K562 (cell line): Measurements from ENCODE around the gene PLA2G4D. TPM values are rescaled to one million over a fixed set of nuclear protein-coding genes. Genes with fewer than 3 reads are reported as not detected.

Experiments
- ATAC-seq: fragments of 200-7000 bp; cut with Tn5 transposase; 3 replicates; pipeline ENCODE4 v1.9.1; 2020; ENCODE audit warnings: moderate library complexity
- BruUV-seq: library from RNA; stranded (reverse); fragments of 400-500 nt; replicated peaks from 2 replicates; lab custom pipeline; 2021; lab: Mats Ljungman, UMichigan
- CTCF ChIA-PET: fragments of 300-600 bp; formaldehyde crosslinking; extraction: SDS; loops from one replicate; lab custom pipeline; 2021; ENCODE audit warnings: low intra/inter-chr PET ratio; lab: Yijun Ruan, JAX
- POLR2A ChIA-PET: fragments of 300-600, 350-650 bp; sonication (Branson Sonifier 250); formaldehyde crosslinking; extraction: SDS; loops from one replicate; lab custom pipeline; 2021; ENCODE audit warnings: antibody characterized with exemption, inconsistent platforms; lab: Yijun Ruan, JAX
- DNase-seq, 4 experiments: peaks; one replicate each; pipeline versions ENCODE4 v3.0.0 to v3.0.0-alpha.2; 2011 to 2018; ENCODE audit warnings: low spot score in 3 of 4, mixed read lengths in 3 of 4; ENCODE audit errors: extremely low read depth in 1 of 4
- FAIRE-seq: peaks from 2 replicates; lab custom pipeline; 2011; peaks lifted over from hg19 to GRCh38; lab: Jason Lieb, UNC
- H2AFZ ChIP-seq: 2 replicates; pipeline ENCODE4 v1.6.0; 2011; ENCODE audit warnings: low read depth, low read length, control low read depth, inconsistent platforms
- H3K27ac ChIP-seq: fragments of 200-600 bp; 3 replicates; pipeline ENCODE4 v1.8.0; 2011; ENCODE audit warnings: low read depth, mild to moderate bottlenecking, control low read depth, inconsistent platforms, low read length, moderate library complexity, mixed read lengths; ENCODE audit errors: extremely low read depth
- H3K27me3 ChIP-seq, 2 experiments: fragments of 300-600 bp in 1 of 2; 2 replicates in 1 of 2; 3 replicates in 1 of 2; pipeline versions ENCODE4 v1.6.0 to v1.8.0; 2011; ENCODE audit warnings: inconsistent platforms in 2 of 2, low read length in 2 of 2, mild to moderate bottlenecking in 1 of 2, mixed read lengths in 1 of 2, moderate library complexity in 1 of 2; ENCODE audit not compliant: control insufficient read depth in 2 of 2, insufficient read depth in 2 of 2
- H3K36me3 ChIP-seq: fragments of 300-600 bp; 3 replicates; pipeline ENCODE4 v1.8.0; 2011; ENCODE audit warnings: mild to moderate bottlenecking, low read length, inconsistent platforms; ENCODE audit not compliant: control insufficient read depth, insufficient read depth
- H3K4me1 ChIP-seq, 2 experiments: fragments of 200-600 bp in 1 of 2; replicated peaks in 1 of 2; 2 replicates in 1 of 2; 3 replicates in 1 of 2; pipeline versions ENCODE4 v1.5.1 to v1.8.0; 2011; ENCODE audit warnings: inconsistent platforms in 2 of 2, low read length in 2 of 2, mild to moderate bottlenecking in 1 of 2, mixed read lengths in 1 of 2, moderate library complexity in 1 of 2; ENCODE audit not compliant: control insufficient read depth in 2 of 2, insufficient read depth in 2 of 2
- H3K4me2 ChIP-seq: 2 replicates; pipeline ENCODE4 v1.6.1; 2011; ENCODE audit warnings: low read length, control low read depth, inconsistent platforms, mixed read lengths; ENCODE audit not compliant: insufficient read depth
- H3K4me3 ChIP-seq: fragments of 200-600 bp; sonication (generic), shearing (Covaris generic); 2 replicates; pipeline ENCODE4 v1.5.1; 2016; ENCODE audit warnings: control low read depth, inconsistent platforms
- H3K79me2 ChIP-seq: fragments of 200-600 bp; 3 replicates; pipeline ENCODE4 v1.8.0; 2011; ENCODE audit warnings: low read length, inconsistent platforms; ENCODE audit not compliant: control insufficient read depth, insufficient read depth
- H3K9ac ChIP-seq, 2 experiments: 2 replicates each; pipeline versions ENCODE4 v1.6.0 to v1.6.1; 2011; ENCODE audit warnings: low read depth in 2 of 2, low read length in 2 of 2, control low read depth in 1 of 2, inconsistent platforms in 1 of 2, mild to moderate bottlenecking in 1 of 2, mixed read lengths in 1 of 2; ENCODE audit not compliant: insufficient read depth in 1 of 2
- H3K9me1 ChIP-seq: one replicate; pipeline ENCODE4 v1.6.0; 2011; ENCODE audit warnings: inconsistent platforms, mild to moderate bottlenecking, low read length, moderate library complexity; ENCODE audit not compliant: control insufficient read depth, insufficient read depth
- H3K9me3 ChIP-seq: replicated peaks from 2 replicates; pipeline ENCODE4 v1.5.1; 2011; ENCODE audit warnings: low read depth, low read length, inconsistent platforms; ENCODE audit not compliant: control insufficient read depth, insufficient read depth
- H4K20me1 ChIP-seq: replicated peaks from 2 replicates; pipeline ENCODE4 v1.6.1; 2011; ENCODE audit warnings: low read length, inconsistent platforms, mixed read lengths; ENCODE audit not compliant: control insufficient read depth, insufficient read depth
- ZNF24 ChIP-seq: fragments of 450-650 bp; IDR thresholded peaks from 2 replicates; pipeline ENCODE4 v1.6.1; 2016
- WGBS: fragments of 100-300 bp; shearing (Covaris generic); methylation state at CpG from one replicate; pipeline ENCODE4 v1.1.6; 2016; ENCODE audit warnings: low coverage, mixed read lengths; ENCODE audit not compliant: insufficient coverage; ENCODE audit errors: missing lambda C conversion rate; 5-methylcytosine and 5-hydroxymethylcytosine counted together
- in situ Hi-C: fragments of 300-500 bp; cut with MboI; formaldehyde crosslinking; loops from 4 replicates; pipeline ENCODE4 v1.15.0; 2018; ENCODE audit warnings: inconsistent platforms, mixed read lengths
- intact Hi-C: fragments of 100-400 bp; cut with micrococcal nuclease; formaldehyde crosslinking; loops from 2 replicates; pipeline ENCODE4 v1.14.2; 2022
- polyA plus RNA-seq, 8 experiments: library from polyadenylated mRNA; depleted of rRNA in 4 of 8; stranded (reverse) in 5 of 8; unstranded in 3 of 8; fragments of >200 nt; fragmentation: Nextera tagmentation in 2 of 8; fragmentation: Illumina TruSeq in 1 of 8; extraction: Ambion mirVana in 2 of 8; extraction: Trizol in 1 of 8; gene quantifications; 2 replicates each; pipeline versions ENCODE4 v1.2.1 to v1.2.3, GENCODE V29; 2011 to 2014; ENCODE audit warnings: inconsistent platforms in 1 of 8, missing spikeins in 1 of 8
- total RNA-seq, 7 experiments: library from RNA; depleted of rRNA in 6 of 7; stranded (reverse); fragments of >200 nt in 6 of 7; fragmentation: Illumina TruSeq in 2 of 7; extraction: Trizol in 2 of 7; gene quantifications; 2 replicates each; pipeline versions ENCODE4 v1.2.1 to v1.2.3, GENCODE V29; 2011 to 2021; ENCODE audit warnings: low replicate concordance in 1 of 7
- TF ChIP-seq, protein P1 (sequence below): fragments of 250-450 bp; sonication (Bioruptor Pico); IDR thresholded peaks from 2 replicates; pipeline ENCODE4 v1.4.0; 2020; ENCODE audit warnings: mild to moderate bottlenecking

The PLA2G4D gene
- total and polyA plus RNA-seq, 9 of the 15 experiments (the other 6 are each of a cell fraction or from before 2014, with no cell fraction given), result 0.04 TPM; not detected in 8

- Histone ChIP-seq H3K4me3 (no peak overlapping the region), H3K4me2 (no peak overlapping the region), H3K27me3 (peaks cover 18 to 63% of the 10 kb centered on the region in 2 experiments), H3K9me1 (no peaks in the 10 kb centered on the region), H2AFZ (no peak overlapping the region), H3K79me2 (no peaks in the 10 kb centered on the region), H3K36me3 (no peaks in the 10 kb centered on the region), H4K20me1 (peaks cover 16% of the 10 kb centered on the region), H3K4me1 (peaks cover 9 to 23% of the 10 kb centered on the region in 2 experiments), H3K9ac (no peak overlapping the region), H3K27ac (no peak overlapping the region), H3K9me3 (no peaks in the 10 kb centered on the region)
- WGBS, result 0% methylated on average over 1 of the region's 1 CpG
- FAIRE-seq (no peak), ATAC-seq (no peak), DNase-seq (no peak)
- intact Hi-C loops, result loop anchor here (5.0 kb wide), 1 partner anchor 55 kb away; no protein-coding TSS in a partner anchor
- POLR2A ChIA-PET, result interaction anchor here (1.0 kb wide), 1 partner anchor 102 kb away, joined by 3 read pairs; no protein-coding TSS in a partner anchor
- CTCF ChIA-PET, result interaction anchor here (1.5 kb wide), 1 partner anchor 90 kb away, joined by 3 read pairs; no protein-coding TSS in a partner anchor
- BruUV-seq, result no TSS peak
- TF ChIP-seq, protein P1, sequence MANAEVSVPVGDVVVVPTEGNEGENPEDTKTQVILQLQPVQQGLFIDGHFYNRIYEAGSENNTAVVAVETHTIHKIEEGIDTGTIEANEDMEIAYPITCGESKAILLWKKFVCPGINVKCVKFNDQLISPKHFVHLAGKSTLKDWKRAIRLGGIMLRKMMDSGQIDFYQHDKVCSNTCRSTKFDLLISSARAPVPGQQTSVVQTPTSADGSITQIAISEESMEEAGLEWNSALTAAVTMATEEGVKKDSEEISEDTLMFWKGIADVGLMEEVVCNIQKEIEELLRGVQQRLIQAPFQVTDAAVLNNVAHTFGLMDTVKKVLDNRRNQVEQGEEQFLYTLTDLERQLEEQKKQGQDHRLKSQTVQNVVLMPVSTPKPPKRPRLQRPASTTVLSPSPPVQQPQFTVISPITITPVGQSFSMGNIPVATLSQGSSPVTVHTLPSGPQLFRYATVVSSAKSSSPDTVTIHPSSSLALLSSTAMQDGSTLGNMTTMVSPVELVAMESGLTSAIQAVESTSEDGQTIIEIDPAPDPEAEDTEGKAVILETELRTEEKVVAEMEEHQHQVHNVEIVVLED (CRISPR knock-in tag), result no peak
- peak; percentile 92 for TF ChIP-seq ZNF24
- in situ Hi-C loops, result no loop called here
These were observed 12.2 kb downstream of the PLA2G4D start for GRCh38 chr15:42082141-42082540.
